ENCODE results near the gene PCED1A. TPM values are rescaled to one million over a fixed set of nuclear protein-coding genes. Genes with fewer than 3 reads are reported as not detected.

The PCED1A gene
- total and polyA plus RNA-seq, 8 donors: 12.1 to 110 (median 15.6) TPM

GRCh38 chr20:2859330-2860121 lies 19.1 kb upstream of the PCED1A start:
- H3K4me1 ChIP-seq: no peaks in the 10 kb centered on the region
- peaks cover 0 to 7% (median 0%) of the 10 kb centered on the region in 3 donors for H3K36me3 ChIP-seq
- FAIRE-seq: no peak
- 87 to 90% methylated on average over 4 of the region's 4 CpGs for WGBS, 2 donors
- ATAC-seq: peak in 1 of 4 donors; percentile 30
- TF ChIP-seq CTCF (IDR thresholded peaks at IDR 0.05): no peak
- intact Hi-C loops (cut with DNase I): no loop called here
- H3K27ac ChIP-seq: no peak overlapping the region
- no peaks in the 10 kb centered on the region for H3K9me3 ChIP-seq
- no peak for DNase-seq
- no peaks in the 10 kb centered on the region for H3K27me3 ChIP-seq
- H3K4me3 ChIP-seq: no peak overlapping the region

GRCh38 chr20:2858591-2858990 lies 18.1 kb upstream of the PCED1A start:
- no peak overlapping the region for H3K27ac ChIP-seq
- H3K4me1 ChIP-seq: no peaks in the 10 kb centered on the region
- TF ChIP-seq CTCF (IDR thresholded peaks at IDR 0.05): no peak
- H3K9me3 ChIP-seq: no peaks in the 10 kb centered on the region
- ATAC-seq (no peak), DNase-seq (no peak), FAIRE-seq (no peak)
- H3K4me3 ChIP-seq: no peak overlapping the region
- H3K36me3 ChIP-seq: peaks cover 0 to 7% (median 0%) of the 10 kb centered on the region in 3 donors
- WGBS, 2 donors: 84 to 91% methylated on average over 2 of the region's 2 CpGs
- intact Hi-C loops (cut with DNase I): no loop called here
- no peaks in the 10 kb centered on the region for H3K27me3 ChIP-seq

GRCh38 chr20:2851086-2851485 lies 10.6 kb upstream of the PCED1A start:
- no peak for ATAC-seq
- no peak for TF ChIP-seq CTCF (IDR thresholded peaks at IDR 0.05)

DNA sequence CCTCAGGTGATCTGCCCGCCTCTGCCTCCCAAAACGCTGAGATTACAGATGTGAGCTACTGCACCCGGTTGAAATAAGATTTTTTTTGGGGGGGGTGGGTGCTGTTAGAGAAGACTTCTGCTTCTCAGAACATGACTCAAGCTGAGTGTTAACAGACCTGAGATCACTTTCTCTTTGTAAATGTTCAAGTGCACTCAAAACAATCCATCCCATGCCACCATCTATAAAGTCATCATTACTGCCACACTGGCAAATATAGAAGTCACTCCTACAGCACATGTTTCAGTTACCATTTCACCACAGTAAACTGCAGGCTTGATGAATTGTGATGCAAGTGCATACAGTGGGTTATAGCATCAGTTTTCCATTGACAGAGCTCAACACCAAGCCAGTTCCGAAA lies 9.1 kb upstream of the PCED1A start:
- no peak overlapping the region for H3K27ac ChIP-seq
- intact Hi-C loops (cut with DNase I): no loop called here
- TF ChIP-seq CTCF (IDR thresholded peaks at IDR 0.05): no peak
- 89 to 90% methylated on average over 4 of the region's 4 CpGs for WGBS, 2 donors
- FAIRE-seq: no peak
- H3K4me1 ChIP-seq: no peaks in the 10 kb centered on the region
- no peak for ATAC-seq
- H3K9me3 ChIP-seq: no peaks in the 10 kb centered on the region
- no peaks in the 10 kb centered on the region for H3K27me3 ChIP-seq
- DNase-seq: no peak
- H3K36me3 ChIP-seq: no peaks in the 10 kb centered on the region
- no peak overlapping the region for H3K4me3 ChIP-seq

More at GRCh38 chr20:2851086-2851485, 10.6 kb upstream of the PCED1A start:
- no peak overlapping the region for H3K27ac ChIP-seq
- H3K4me3 ChIP-seq: no peak overlapping the region
- FAIRE-seq: no peak
- WGBS, 2 donors: 90 to 92% methylated on average over 10 of the region's 10 CpGs
- H3K4me1 ChIP-seq: no peaks in the 10 kb centered on the region
- intact Hi-C loops (cut with DNase I): loop anchor here in 1 of 3 donors (5.0 kb wide), 1 partner anchor 94 kb away; no protein-coding TSS in a partner anchor
- H3K27me3 ChIP-seq: no peaks in the 10 kb centered on the region
- DNase-seq: no peak
- no peaks in the 10 kb centered on the region for H3K9me3 ChIP-seq
- H3K36me3 ChIP-seq: no peaks in the 10 kb centered on the region

DNA sequence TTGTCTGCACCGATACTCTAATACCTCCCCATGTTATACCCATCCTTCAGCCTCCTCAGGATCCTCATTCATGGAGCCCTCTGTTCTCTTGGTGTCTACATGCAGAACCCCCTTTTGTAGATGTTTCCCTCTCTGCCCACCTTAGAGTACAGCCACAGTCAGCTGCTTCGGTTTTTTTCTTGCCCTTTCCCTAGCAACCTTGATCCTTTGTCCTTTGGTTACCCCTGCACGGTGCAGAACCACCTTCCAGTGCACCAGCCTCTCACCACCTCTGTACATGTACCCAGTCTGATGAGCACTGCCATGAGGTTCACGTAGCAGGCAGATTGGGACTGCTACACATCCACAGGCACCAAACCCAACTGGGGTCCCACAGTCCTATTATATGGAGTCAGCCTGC lies 7.3 kb upstream of the PCED1A start:
- no peak overlapping the region for H3K4me3 ChIP-seq
- H3K27me3 ChIP-seq: no peaks in the 10 kb centered on the region
- no peaks in the 10 kb centered on the region for H3K36me3 ChIP-seq
- intact Hi-C loops (cut with DNase I): no loop called here
- FAIRE-seq (no peak), ATAC-seq (no peak), DNase-seq (no peak)
- peaks cover 0 to 2% (median 0%) of the 10 kb centered on the region in 3 donors for H3K4me1 ChIP-seq
- TF ChIP-seq CTCF (IDR thresholded peaks at IDR 0.05): no peak
- H3K27ac ChIP-seq: no peak overlapping the region
- no peaks in the 10 kb centered on the region for H3K9me3 ChIP-seq
- 87 to 94% methylated on average over 4 of the region's 4 CpGs for WGBS, 2 donors
